ENCODE results near the gene FOXB1. TPM values are rescaled to one million over a fixed set of nuclear protein-coding genes. Genes with fewer than 3 reads are reported as not detected.

The FOXB1 gene
- total RNA-seq, 4 donors from 2014 or later = not detected

GRCh38 chr15:59991834-59992233 is 12.3 kb upstream of the FOXB1 start:
- H3K4me1 ChIP-seq = peaks cover 0 to 23% (median 6%) of the 10 kb centered on the region in 4 donors
- DNase-seq (ENCODE audit: low spot score in 2 of 2) = no peak
- H3K4me3 ChIP-seq = no peak overlapping the region
- no peaks in the 10 kb centered on the region for H3K36me3 ChIP-seq
- no peak overlapping the region for H3K27ac ChIP-seq
- TF ChIP-seq POLR2A (IDR thresholded peaks at IDR 0.05) (no peak), EP300 (IDR thresholded peaks at IDR 0.05) (no peak)
- H3K27me3 ChIP-seq = peaks cover 8 to 86% of the 10 kb centered on the region in 2 donors
- no peaks in the 10 kb centered on the region for H3K9me3 ChIP-seq
- 36 to 47% methylated on average over 2 of the region's 2 CpGs for WGBS, 2 donors

- Histone ChIP-seq H3K4me3 (no peak overlapping the region), H3K27me3 (peaks cover 8 to 91% of the 10 kb centered on the region in 2 donors), H3K36me3 (no peaks in the 10 kb centered on the region), H3K27ac (no peak overlapping the region), H3K4me1 (peaks cover 0 to 32% (median 11%) of the 10 kb centered on the region in 4 donors), H3K9me3 (no peaks in the 10 kb centered on the region)
- WGBS, 2 donors = 40 to 41% methylated on average over 35 of the region's 35 CpGs
- no peak for TF ChIP-seq CTCF (IDR thresholded peaks at IDR 0.05)
- no peak for TF ChIP-seq POLR2A (IDR thresholded peaks at IDR 0.05)
- TF ChIP-seq EP300 (IDR thresholded peaks at IDR 0.05) = no peak
- no peak for DNase-seq (ENCODE audit: low spot score in 2 of 2)
These were observed 10.9 kb upstream of the FOXB1 start for GRCh38 chr15:59993041-59993750.

GRCh38 chr15:59993950-59994401 is 10.1 kb upstream of the FOXB1 start:
- Histone ChIP-seq H3K27ac (no peak overlapping the region), H3K36me3 (no peaks in the 10 kb centered on the region), H3K9me3 (no peaks in the 10 kb centered on the region), H3K27me3 (peaks cover 8 to 96% of the 10 kb centered on the region in 2 donors), H3K4me3 (no peak overlapping the region), H3K4me1 (peaks cover 0 to 32% (median 11%) of the 10 kb centered on the region in 4 donors)
- WGBS, 2 donors = 3% methylated on average over 18 of the region's 20 CpGs
- no peak for TF ChIP-seq POLR2A (IDR thresholded peaks at IDR 0.05)
- TF ChIP-seq CTCF (IDR thresholded peaks at IDR 0.05) = no peak
- TF ChIP-seq EP300 (IDR thresholded peaks at IDR 0.05) = no peak
- DNase-seq (ENCODE audit: low spot score in 2 of 2) = no peak

GRCh38 chr15:59994526-59994887 is 9.6 kb upstream of the FOXB1 start:
- Histone ChIP-seq H3K4me3 (no peak overlapping the region), H3K36me3 (no peaks in the 10 kb centered on the region), H3K27me3 (peaks cover 13 to 97% of the 10 kb centered on the region in 2 donors), H3K9me3 (no peaks in the 10 kb centered on the region), H3K27ac (no peak overlapping the region), H3K4me1 (peaks cover 0 to 33% (median 11%) of the 10 kb centered on the region in 4 donors)
- TF ChIP-seq EP300 (IDR thresholded peaks at IDR 0.05) (no peak), POLR2A (IDR thresholded peaks at IDR 0.05) (no peak), CTCF (IDR thresholded peaks at IDR 0.05) (no peak)
- WGBS, 2 donors = 7% methylated on average over 8 of the region's 8 CpGs
- DNase-seq (ENCODE audit: low spot score in 2 of 2) = no peak

GRCh38 chr15:59994888-59995557 is 9.1 kb upstream of the FOXB1 start:
- no peaks in the 10 kb centered on the region for H3K36me3 ChIP-seq
- WGBS, 2 donors = 2% methylated on average over 30 to 41 of the region's 41 CpGs
- peaks cover 0 to 39% (median 11%) of the 10 kb centered on the region in 4 donors for H3K4me1 ChIP-seq
- TF ChIP-seq EP300 (IDR thresholded peaks at IDR 0.05) (no peak), CTCF (IDR thresholded peaks at IDR 0.05) (no peak), POLR2A (IDR thresholded peaks at IDR 0.05) (no peak)
- H3K4me3 ChIP-seq = no peak overlapping the region
- no peak for DNase-seq (ENCODE audit: low spot score in 2 of 2)
- peaks cover 18 to 100% of the 10 kb centered on the region in 2 donors for H3K27me3 ChIP-seq
- H3K9me3 ChIP-seq = no peaks in the 10 kb centered on the region
- no peak overlapping the region for H3K27ac ChIP-seq
